Measurements from ENCODE around the gene SMARCB1.

SMARCB1 gene

GRCh38 chr22:23762842-23763578 lies 23.8 kb upstream of the SMARCB1 start, which contains the start of gene C22orf15:
Gene C22orf15, plus strand, starts transcription at chr22:23762990. Its CDS starts 317 bp downstream, at chr22:23763307.
- DNase-seq (ENCODE audit: low read depth), result no peak

GRCh38 chr22:23763579-23763945 lies 23.2 kb upstream of the SMARCB1 start:
- peak; percentile 41 for DNase-seq (ENCODE audit: low read depth)

- DNase-seq (ENCODE audit: low read depth), result no peak
These were observed 22.8 kb upstream of the SMARCB1 start for GRCh38 chr22:23763954-23764353.

- DNase-seq (ENCODE audit: low read depth), result no peak
These were observed 21.6 kb upstream of the SMARCB1 start for GRCh38 chr22:23764899-23765881.

GRCh38 chr22:23767303-23767672 lies 19.5 kb upstream of the SMARCB1 start:
- DNase-seq (ENCODE audit: low read depth), result no peak

GRCh38 chr22:23767673-23768548 lies 18.9 kb upstream of the SMARCB1 start, which contains the start of gene CHCHD10:
Gene CHCHD10, minus strand, starts transcription at chr22:23767972. Its CDS starts 98 bp downstream, at chr22:23767874.
- peak; percentile 65 for DNase-seq (ENCODE audit: low read depth)

- DNase-seq (ENCODE audit: low read depth), result no peak
These were observed 17.3 kb upstream of the SMARCB1 start for GRCh38 chr22:23769321-23769965.

GRCh38 chr22:23772315-23772648 lies 14.5 kb upstream of the SMARCB1 start:
- DNase-seq (ENCODE audit: low read depth), result no peak

GRCh38 chr22:23772649-23773473 lies 13.9 kb upstream of the SMARCB1 start, which contains the start of gene MMP11:
Gene MMP11, plus strand, starts transcription at chr22:23772849. Its CDS starts 22 bp downstream, at chr22:23772871.
- DNase-seq (ENCODE audit: low read depth), result peak; percentile 30

- no peak for DNase-seq (ENCODE audit: low read depth)
These were observed 13.2 kb upstream of the SMARCB1 start for GRCh38 chr22:23773483-23774113.

GRCh38 chr22:23774114-23774921 lies 12.4 kb upstream of the SMARCB1 start:
- DNase-seq (ENCODE audit: low read depth), result no peak

- DNase-seq (ENCODE audit: low read depth), result no peak
These were observed 11.8 kb upstream of the SMARCB1 start for GRCh38 chr22:23774922-23775436.

- no peak for DNase-seq (ENCODE audit: low read depth)
These were observed 10.9 kb upstream of the SMARCB1 start for GRCh38 chr22:23775779-23776375.

GRCh38 chr22:23777776-23778576 lies 8.8 kb upstream of the SMARCB1 start:
- DNase-seq (ENCODE audit: low read depth), result no peak

- DNase-seq (ENCODE audit: low read depth), result no peak
These were observed 8.2 kb upstream of the SMARCB1 start for GRCh38 chr22:23778577-23778900.

GRCh38 chr22:23779083-23779482 lies 7.7 kb upstream of the SMARCB1 start:
- DNase-seq (ENCODE audit: low read depth), result no peak

GRCh38 chr22:23779731-23780130 lies 7.0 kb upstream of the SMARCB1 start:
- no peak for DNase-seq (ENCODE audit: low read depth)
